Breast epithelium (tissue), 4 donors: ENCODE measurements around the gene CBFA2T2. TPM values are rescaled to one million over a fixed set of nuclear protein-coding genes. Genes with fewer than 3 reads are reported as not detected.
A peak's percentile ranks its signal among the peaks of the same experiment; 100 is the strongest.
"Not testable (repeated sequence)": the region's sequence is repeated elsewhere in the genome, so short reads cannot be mapped to it uniquely, and the experiment has no call there.

Source experiments
- DNase-seq, 2 donors: peaks; one replicate each; pipeline ENCODE4 v3.0.0-alpha.2; 2019; ENCODE audit warnings: low spot score in 2 of 2
- H3K27ac ChIP-seq, 2 donors: fragments of 200-600 bp; sonication (generic) in 1 of 2; one replicate each; pipeline ENCODE4 v1.5.1; 2016 to 2019; ENCODE audit warnings: mild to moderate bottlenecking in 1 of 2
- H3K27me3 ChIP-seq, 2 donors: fragments of 200-600 bp; sonication (generic) in 1 of 2; one replicate each; pipeline versions ENCODE4 v1.5.1 to v1.6.0; 2017 to 2019; ENCODE audit warnings: control low read depth in 1 of 2, mild to moderate bottlenecking in 1 of 2
- H3K36me3 ChIP-seq: fragments of 200-600 bp; one replicate; pipeline ENCODE4 v1.5.1; 2019
- H3K4me1 ChIP-seq, 2 donors: fragments of 200-600 bp; sonication (generic); one replicate each; pipeline ENCODE4 v1.5.1; 2016 to 2019; ENCODE audit warnings: control low read depth in 1 of 2
- H3K4me3 ChIP-seq, 3 donors: fragments of 200-600 bp; sonication (generic); 1 replicate in 2 of 3; 2 replicates in 1 of 3; pipeline ENCODE4 v1.5.1; 2016 to 2019; ENCODE audit warnings: mild to moderate bottlenecking in 3 of 3, moderate library complexity in 2 of 3
- H3K9me3 ChIP-seq, 2 donors: fragments of 200-600 bp; sonication (generic) in 1 of 2; one replicate each; pipeline ENCODE4 v1.5.1; 2016 to 2019; ENCODE audit warnings: control low read depth in 1 of 2
- CTCF ChIP-seq, 3 donors: fragments of 450-650 bp; IDR thresholded peaks; one replicate each; pipeline ENCODE4 v1.5.1; 2016 to 2017; ENCODE audit warnings: antibody characterized with exemption in 3 of 3, mild to moderate bottlenecking in 3 of 3, moderate library complexity in 3 of 3
- POLR2A ChIP-seq: fragments of 450-650 bp; IDR thresholded peaks from one replicate; pipeline ENCODE4 v1.6.1; 2016; ENCODE audit warnings: antibody characterized with exemption, mild to moderate bottlenecking, moderate library complexity
- POLR2AphosphoS5 ChIP-seq, 3 donors: sonication (generic); formaldehyde crosslinking; IDR thresholded peaks; one replicate each; pipeline ENCODE4 v1.6.1; 2017; ENCODE audit warnings: antibody characterized with exemption in 3 of 3
- intact Hi-C: fragments of 100-400 bp; cut with DNase I; formaldehyde crosslinking; loops from one replicate; pipeline ENCODE4 v1.15.1; 2023; ENCODE audit warnings: low total_unique reads
- total RNA-seq, 3 donors: library from RNA; depleted of rRNA; stranded (reverse); fragments of >200 nt; gene quantifications; one replicate each; pipeline ENCODE4 v1.1.0, GENCODE V29; 2016

CBFA2T2 gene
- total RNA-seq, 3 donors from 2014 or later = 10.9 to 20.9 (median 17.0) TPM

GRCh38 chr20:33555755-33556154 is 65.9 kb downstream of the CBFA2T2 start:
- no peaks in the 10 kb centered on the region for H3K4me1 ChIP-seq
- H3K27ac ChIP-seq = peak overlapping the region in 1 of 2 donors; percentile 51
- H3K36me3 ChIP-seq = no peaks in the 10 kb centered on the region
- H3K9me3 ChIP-seq = no peaks in the 10 kb centered on the region
- intact Hi-C loops = no loop called here
- no peak for TF ChIP-seq POLR2A
- no peak for TF ChIP-seq CTCF (IDR thresholded peaks at IDR 0.05)
- no peak for TF ChIP-seq POLR2AphosphoS5 (IDR thresholded peaks at IDR 0.05)
- no peak overlapping the region for H3K4me3 ChIP-seq
- no peak for DNase-seq
- no peaks in the 10 kb centered on the region for H3K27me3 ChIP-seq

- H3K4me1 ChIP-seq = no peaks in the 10 kb centered on the region
- DNase-seq = no peak
- intact Hi-C loops = no loop called here
- TF ChIP-seq POLR2AphosphoS5 (IDR thresholded peaks at IDR 0.05) (no peak), POLR2A (no peak), CTCF (IDR thresholded peaks at IDR 0.05) (no peak)
- peak overlapping the region in 1 of 2 donors; percentile 51 for H3K27ac ChIP-seq
- H3K27me3 ChIP-seq = no peaks in the 10 kb centered on the region
- H3K9me3 ChIP-seq = no peaks in the 10 kb centered on the region
- no peak overlapping the region for H3K4me3 ChIP-seq
- H3K36me3 ChIP-seq = no peaks in the 10 kb centered on the region
These were observed 66.3 kb downstream of the CBFA2T2 start for GRCh38 chr20:33556246-33556645.

- no peak overlapping the region for H3K27ac ChIP-seq
- H3K27me3 ChIP-seq = no peaks in the 10 kb centered on the region
- H3K9me3 ChIP-seq = no peaks in the 10 kb centered on the region
- H3K4me3 ChIP-seq = no peak overlapping the region
- intact Hi-C loops = no loop called here
- H3K36me3 ChIP-seq = no peaks in the 10 kb centered on the region
- TF ChIP-seq POLR2AphosphoS5 (IDR thresholded peaks at IDR 0.05) (no peak), CTCF (IDR thresholded peaks at IDR 0.05) (no peak), POLR2A (no peak)
- DNase-seq = no peak
- no peaks in the 10 kb centered on the region for H3K4me1 ChIP-seq
These were observed 68.7 kb downstream of the CBFA2T2 start for GRCh38 chr20:33558348-33559144.

- DNase-seq = no peak
- Histone ChIP-seq H3K27ac (no peak overlapping the region), H3K27me3 (no peaks in the 10 kb centered on the region), H3K4me1 (no peaks in the 10 kb centered on the region), H3K4me3 (no peak overlapping the region), H3K36me3 (no peaks in the 10 kb centered on the region), H3K9me3 (no peaks in the 10 kb centered on the region)
- intact Hi-C loops = no loop called here
- TF ChIP-seq POLR2AphosphoS5 (IDR thresholded peaks at IDR 0.05) (no peak), POLR2A (no peak), CTCF (IDR thresholded peaks at IDR 0.05) (no peak)
These were observed 69.3 kb downstream of the CBFA2T2 start for GRCh38 chr20:33559212-33559611.

- Histone ChIP-seq H3K4me1 (no peaks in the 10 kb centered on the region), H3K27me3 (no peaks in the 10 kb centered on the region), H3K36me3 (no peaks in the 10 kb centered on the region), H3K27ac (peak overlapping the region in 1 of 2 donors; percentile 8), H3K4me3 (no peak overlapping the region), H3K9me3 (no peaks in the 10 kb centered on the region)
- DNase-seq = no peak
- intact Hi-C loops = no loop called here
- TF ChIP-seq POLR2AphosphoS5 (IDR thresholded peaks at IDR 0.05) = no peak
- TF ChIP-seq CTCF (IDR thresholded peaks at IDR 0.05) = no peak
- no peak for TF ChIP-seq POLR2A
These were observed 70.1 kb downstream of the CBFA2T2 start for GRCh38 chr20:33560026-33560425.

GRCh38 chr20:33561053-33561452 is 71.2 kb downstream of the CBFA2T2 start:
- DNase-seq, intact Hi-C loops, H3K27me3 ChIP-seq, H3K9me3 ChIP-seq, H3K27ac ChIP-seq, H3K4me1 ChIP-seq, H3K36me3 ChIP-seq, H3K4me3 ChIP-seq: not testable (repeated sequence)
